Epithelial cell of esophagus (primary cell): Measurements from ENCODE around the gene NRSN2.

Source experiments
- DNase-seq: peaks from one replicate; pipeline ENCODE4 v3.0.0; 2010; ENCODE audit warnings: low read depth
- H3K4me3 ChIP-seq: 2 replicates; pipeline ENCODE4 v1.5.1; 2011; ENCODE audit warnings: mild to moderate bottlenecking, low read length, control low read depth
- CTCF ChIP-seq: IDR thresholded peaks from 2 replicates; pipeline ENCODE4 v1.5.1; 2011; ENCODE audit warnings: low read depth, mild to moderate bottlenecking, low read length, control low read depth, inconsistent platforms; ENCODE audit not compliant: insufficient read depth; ENCODE audit errors: missing control alignments

Gene NRSN2

DNA sequence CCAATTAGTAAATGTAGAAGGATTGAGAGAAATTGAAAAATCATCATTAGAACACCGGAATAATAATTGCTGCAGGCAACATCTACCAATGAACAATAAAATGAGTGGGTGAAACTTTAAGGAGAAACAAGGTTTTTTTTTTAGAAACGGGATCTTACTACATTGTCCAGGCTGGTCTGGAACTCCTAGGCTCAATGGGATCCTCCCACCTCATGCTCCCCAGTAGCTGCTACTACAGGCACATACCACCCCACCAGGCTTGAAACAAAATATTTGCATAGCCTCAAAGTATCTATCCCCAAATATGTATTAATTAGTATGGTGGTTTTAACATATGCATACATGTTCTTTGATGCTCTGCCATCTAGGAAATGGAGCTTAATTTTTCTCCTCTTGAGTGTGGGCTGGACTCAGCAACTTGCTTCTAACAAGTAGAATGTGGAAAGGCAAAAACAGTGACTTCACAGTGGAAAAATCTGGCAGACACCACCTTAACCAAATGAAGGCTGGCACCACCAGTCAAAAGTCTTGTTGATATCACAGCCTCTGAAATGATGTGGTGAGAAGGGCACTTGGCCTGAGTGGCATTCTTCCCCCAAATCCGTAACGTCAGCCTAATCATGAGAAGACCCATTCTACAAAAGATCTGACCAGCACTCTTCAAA, 12.1 kb downstream of the NRSN2 start:
- no peak for DNase-seq
- H3K4me3 ChIP-seq = no peak overlapping the region
- TF ChIP-seq CTCF = no peak

DNA sequence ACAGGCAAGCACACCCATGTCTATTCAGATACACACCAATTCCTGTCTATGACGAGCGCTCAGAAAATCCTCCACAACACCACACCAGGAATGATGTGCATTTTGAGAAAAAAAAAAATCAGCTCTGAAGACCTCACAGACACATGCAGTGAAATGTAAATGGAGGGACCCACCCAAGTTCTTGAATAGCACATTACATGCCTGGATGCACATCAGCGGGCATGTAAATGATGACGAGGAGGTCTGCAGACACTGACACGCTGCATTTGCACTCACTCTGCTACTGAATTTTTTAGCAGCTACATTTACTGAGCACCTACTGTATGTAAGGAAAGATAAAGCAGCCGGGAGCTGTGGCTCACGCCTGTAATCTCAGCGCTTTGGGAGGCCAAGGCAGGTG, 14.7 kb downstream of the NRSN2 start:
- no peak for TF ChIP-seq CTCF
- no peak for DNase-seq

GRCh38 chr20:362271-363254, 15.7 kb downstream of the NRSN2 start:
- no peak overlapping the region for H3K4me3 ChIP-seq
- peak; percentile 76 for TF ChIP-seq CTCF
- peak; percentile 96 for DNase-seq

More for the DNA sequence above, 14.7 kb downstream of the NRSN2 start:
- H3K4me3 ChIP-seq = no peak overlapping the region

- TF ChIP-seq CTCF = no peak
- DNase-seq = peak; percentile 86
- no peak overlapping the region for H3K4me3 ChIP-seq
These were observed 16.6 kb downstream of the NRSN2 start for GRCh38 chr20:363319-364078.

DNA sequence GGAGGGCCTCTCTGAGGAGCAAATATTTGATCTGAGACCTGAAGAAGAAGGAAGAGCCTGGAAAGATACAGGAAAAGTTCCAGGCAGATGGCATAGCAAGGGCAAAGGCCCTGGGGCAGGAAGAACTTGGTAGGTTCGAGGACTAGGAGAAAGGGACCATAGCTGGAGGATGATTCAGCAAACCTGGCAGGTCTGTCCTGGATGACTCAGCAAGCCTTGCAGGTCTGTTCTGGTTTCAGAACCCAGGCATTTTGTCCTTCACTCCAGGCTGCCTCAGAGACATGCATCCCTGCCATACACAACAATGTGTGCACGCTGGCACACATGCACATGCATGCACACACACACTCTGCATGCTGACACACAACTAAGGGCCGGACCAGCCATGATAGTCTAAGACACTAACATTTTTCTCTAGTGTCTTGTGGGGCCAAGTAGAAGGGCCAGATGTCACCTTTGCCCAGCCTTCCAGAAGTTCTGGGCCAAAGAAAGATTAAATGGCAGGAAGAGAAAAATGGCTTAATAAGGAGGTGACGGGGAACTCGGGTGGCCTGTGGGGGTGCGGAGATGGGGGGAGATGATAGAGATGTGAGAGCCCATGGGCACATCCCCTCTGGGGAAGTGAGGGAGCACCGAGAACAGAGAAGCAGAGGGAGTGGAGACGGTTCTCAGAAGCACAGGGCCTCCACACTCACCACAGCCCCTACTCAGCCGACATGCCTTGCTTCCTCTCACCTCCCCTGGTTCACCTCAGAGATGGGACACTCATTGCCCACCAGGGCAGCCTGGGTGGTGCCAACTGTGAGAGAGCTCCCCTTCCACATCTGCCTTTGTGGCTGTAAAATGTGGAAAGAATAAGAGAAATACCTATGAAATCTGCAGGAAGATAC, 18.2 kb downstream of the NRSN2 start:
- peak; percentile 95 for DNase-seq
- no peak for TF ChIP-seq CTCF
- H3K4me3 ChIP-seq = no peak overlapping the region
